Measurements from ENCODE around the gene MAPRE2.

The MAPRE2 gene

GRCh38 chr18:35176925-35177324, 135.7 kb downstream of the MAPRE2 start:
- no peak for TF ChIP-seq ZFX (IDR thresholded peaks at IDR 0.05; ENCODE audit: borderline replicate concordance)
- TF ChIP-seq CTCF (IDR thresholded peaks at IDR 0.05), result no peak
- no peak overlapping the region for H3K27ac ChIP-seq

GRCh38 chr18:35178260-35178659, 137.0 kb downstream of the MAPRE2 start:
- TF ChIP-seq ZFX (IDR thresholded peaks at IDR 0.05; ENCODE audit: borderline replicate concordance) (no peak), CTCF (IDR thresholded peaks at IDR 0.05) (no peak)
- H3K27ac ChIP-seq, result no peak overlapping the region

GRCh38 chr18:35179906-35180305, 138.7 kb downstream of the MAPRE2 start:
- no peak overlapping the region for H3K27ac ChIP-seq

GRCh38 chr18:35180455-35180854, 139.2 kb downstream of the MAPRE2 start:
- no peak for TF ChIP-seq ZFX (IDR thresholded peaks at IDR 0.05; ENCODE audit: borderline replicate concordance)
- TF ChIP-seq CTCF (IDR thresholded peaks at IDR 0.05), result no peak
- H3K27ac ChIP-seq, result no peak overlapping the region

More at GRCh38 chr18:35179906-35180305, 138.7 kb downstream of the MAPRE2 start:
- TF ChIP-seq CTCF (IDR thresholded peaks at IDR 0.05), result no peak
- TF ChIP-seq ZFX (IDR thresholded peaks at IDR 0.05; ENCODE audit: borderline replicate concordance), result no peak

- TF ChIP-seq ZFX (IDR thresholded peaks at IDR 0.05; ENCODE audit: borderline replicate concordance), result no peak
- TF ChIP-seq CTCF (IDR thresholded peaks at IDR 0.05), result no peak
- H3K27ac ChIP-seq, result no peak overlapping the region
These were observed 140.9 kb downstream of the MAPRE2 start for GRCh38 chr18:35182151-35182550.

GRCh38 chr18:35183886-35184285, 142.7 kb downstream of the MAPRE2 start:
- TF ChIP-seq ZFX (IDR thresholded peaks at IDR 0.05; ENCODE audit: borderline replicate concordance) (no peak), CTCF (IDR thresholded peaks at IDR 0.05) (no peak)
- no peak overlapping the region for H3K27ac ChIP-seq

- no peak overlapping the region for H3K27ac ChIP-seq
- TF ChIP-seq CTCF (IDR thresholded peaks at IDR 0.05), result no peak
- TF ChIP-seq ZFX (IDR thresholded peaks at IDR 0.05; ENCODE audit: borderline replicate concordance), result no peak
These were observed 144.6 kb downstream of the MAPRE2 start for GRCh38 chr18:35185771-35186170.
